ENCODE measurements around the gene ENHO.
"Not testable (repeated sequence)": the region's sequence is repeated elsewhere in the genome, so short reads cannot be mapped to it uniquely, and the experiment has no call there.

The ENHO gene

DNA sequence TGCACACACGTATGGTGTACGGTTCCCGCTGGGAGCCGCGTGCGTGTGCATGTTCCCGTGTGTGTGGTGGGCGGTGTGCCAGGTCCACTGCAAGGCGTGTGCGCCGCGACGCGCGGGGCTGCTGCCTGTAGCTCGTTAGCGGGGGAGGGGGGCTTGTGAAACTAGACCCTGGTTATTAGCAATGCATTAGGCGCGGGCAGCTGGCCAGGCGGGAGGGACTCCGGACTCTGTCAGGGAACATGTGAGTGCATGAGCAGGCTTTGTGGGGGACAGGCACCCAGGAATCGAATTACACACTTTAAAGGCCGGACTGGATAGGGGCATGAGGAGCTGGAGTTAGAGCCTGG is 32.2 kb upstream of the ENHO start:
- DNase-seq = no peak

DNA sequence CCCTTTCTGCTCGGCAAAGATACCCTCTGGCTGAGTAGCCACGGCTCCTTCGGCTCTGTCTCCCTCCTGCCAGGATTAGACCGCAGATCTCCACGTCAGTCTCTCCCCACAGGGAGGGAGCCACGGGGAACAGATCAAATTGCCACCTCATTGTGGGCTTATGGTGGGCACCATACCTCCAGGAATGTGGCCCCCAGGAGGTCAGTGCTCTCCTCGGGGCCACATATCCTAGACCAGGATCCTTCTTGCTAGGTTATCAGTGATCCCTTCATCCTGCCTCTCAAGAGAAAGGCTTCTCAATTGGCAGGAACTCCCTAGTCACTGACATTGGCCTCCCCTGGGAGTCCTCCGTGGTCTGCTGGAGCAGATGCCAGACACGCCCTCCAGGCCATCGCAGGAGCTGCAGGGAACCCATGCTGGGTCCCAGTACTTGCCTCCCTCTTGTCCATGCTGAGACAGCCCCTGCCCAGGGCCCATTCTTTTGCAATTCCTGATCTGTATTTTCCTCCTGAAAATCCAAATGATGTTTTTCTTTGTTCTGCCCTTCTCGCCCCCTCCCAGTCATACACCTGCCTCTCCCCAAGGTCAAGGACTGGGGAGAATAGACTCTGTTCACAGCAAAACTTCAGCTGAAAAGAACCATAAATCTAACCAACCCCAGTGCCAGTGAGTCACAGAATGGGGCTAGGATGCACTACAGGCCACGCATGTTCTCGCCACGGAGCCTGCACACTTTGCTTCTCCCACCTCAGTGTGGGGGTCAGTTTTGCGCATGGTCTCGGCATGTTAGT is 31.6 kb upstream of the ENHO start:
- no peak for DNase-seq

DNA sequence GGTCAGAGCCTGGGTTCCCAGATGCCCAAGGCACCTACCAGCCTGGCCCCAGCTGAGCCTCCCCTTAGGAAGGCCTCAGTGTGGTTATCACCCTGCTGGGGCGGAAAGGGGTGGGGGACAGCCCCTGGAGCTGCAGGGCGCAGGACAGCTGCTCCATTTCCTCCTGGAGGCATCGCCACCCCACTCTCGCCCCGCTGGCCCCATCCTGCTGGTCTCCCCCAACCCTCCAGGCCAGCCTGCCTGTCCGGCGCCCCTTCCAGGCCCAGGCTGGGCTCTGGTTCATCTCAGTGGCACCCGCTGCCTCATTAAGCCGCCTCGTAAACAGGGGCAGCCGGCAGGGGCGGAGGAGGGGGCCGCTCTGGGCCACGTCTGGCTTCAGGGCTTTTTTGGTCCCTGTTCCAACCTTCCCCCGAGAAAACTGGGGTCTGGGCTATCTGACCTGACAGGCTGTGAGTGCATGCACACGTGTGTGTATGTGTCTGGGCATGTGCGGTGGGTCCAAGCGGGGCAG is 30.8 kb upstream of the ENHO start:
- DNase-seq = no peak

DNA sequence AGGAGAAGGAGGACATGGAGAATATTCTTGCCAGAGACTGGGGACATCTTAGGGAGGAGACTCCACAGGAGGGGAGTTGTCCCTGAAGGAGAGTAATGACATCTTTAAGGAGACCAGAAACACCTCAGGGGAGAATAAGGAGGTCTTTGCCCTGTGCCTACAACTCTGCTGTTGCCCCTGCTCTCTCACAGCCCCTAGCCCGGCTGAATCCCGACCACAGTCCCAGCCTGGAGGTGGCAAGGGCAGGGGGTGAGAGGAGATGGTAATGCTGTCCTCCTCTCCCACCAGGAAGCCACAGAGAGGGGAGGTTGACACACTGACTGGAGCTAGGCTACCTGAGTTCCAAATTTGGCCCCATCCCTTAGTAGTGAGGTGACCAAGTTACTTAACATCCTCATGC is 30.2 kb upstream of the ENHO start:
- no peak for DNase-seq

DNA sequence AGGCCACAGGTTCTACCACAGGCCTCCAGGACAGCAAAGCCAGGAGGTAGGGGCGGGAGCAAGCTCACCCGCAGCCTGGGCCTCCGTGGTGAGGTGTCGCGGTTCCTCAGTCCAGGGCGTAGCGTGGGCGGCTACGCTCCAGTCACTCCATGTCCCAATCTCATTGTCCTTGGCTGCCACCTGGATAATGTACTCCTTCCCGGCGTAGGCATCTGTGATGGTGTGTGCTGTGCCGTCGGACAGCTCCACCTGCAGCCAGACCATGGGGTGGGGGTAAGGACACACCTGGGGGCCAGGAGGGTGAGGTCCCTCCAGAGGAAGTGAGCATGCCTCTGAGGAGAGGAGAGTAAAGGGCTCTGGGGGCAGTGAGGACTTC is 29.8 kb upstream of the ENHO start:
- DNase-seq = no peak

DNA sequence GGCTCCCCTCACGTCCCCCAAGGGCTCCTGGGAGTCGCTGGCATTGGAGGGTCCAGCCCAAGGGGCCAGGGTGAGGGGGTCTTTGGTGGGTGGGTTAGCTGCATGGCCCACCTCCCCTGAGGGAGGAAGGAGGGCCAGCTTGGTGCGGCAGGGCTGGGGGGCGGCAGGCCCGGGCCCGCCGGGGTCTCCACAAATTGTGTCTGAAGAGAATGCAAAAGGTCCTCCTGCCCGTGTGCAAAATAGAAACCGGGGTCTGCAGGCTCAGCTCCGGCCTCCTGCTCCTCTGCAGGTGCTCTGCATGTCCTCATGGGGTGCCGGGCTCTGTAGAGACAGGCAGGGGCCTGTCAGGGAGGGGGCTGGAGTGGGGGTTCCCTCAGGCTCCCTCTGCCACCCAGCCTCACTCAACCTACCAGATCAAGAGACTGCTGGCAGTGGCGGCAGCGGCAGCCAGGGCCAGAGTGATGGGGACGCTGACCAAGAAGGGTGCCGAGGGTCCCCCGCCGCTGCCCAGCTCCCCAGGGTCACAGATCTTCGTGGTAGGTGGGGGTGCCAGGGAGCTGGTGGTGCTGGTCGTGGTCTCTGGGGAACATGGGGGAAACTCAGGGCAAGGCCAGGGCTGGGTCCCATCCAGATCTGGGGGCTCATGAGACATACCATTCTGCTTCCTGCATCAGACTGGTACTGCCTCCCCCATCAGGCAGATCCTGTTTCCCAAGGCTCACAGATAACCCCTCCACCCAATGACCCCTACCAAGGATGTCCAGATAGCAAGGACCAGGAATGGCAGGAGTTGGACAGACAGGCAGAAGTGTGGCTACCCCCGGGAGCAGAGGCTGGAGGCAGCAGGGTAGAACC is 29.2 kb upstream of the ENHO start:
- no peak for DNase-seq

DNA sequence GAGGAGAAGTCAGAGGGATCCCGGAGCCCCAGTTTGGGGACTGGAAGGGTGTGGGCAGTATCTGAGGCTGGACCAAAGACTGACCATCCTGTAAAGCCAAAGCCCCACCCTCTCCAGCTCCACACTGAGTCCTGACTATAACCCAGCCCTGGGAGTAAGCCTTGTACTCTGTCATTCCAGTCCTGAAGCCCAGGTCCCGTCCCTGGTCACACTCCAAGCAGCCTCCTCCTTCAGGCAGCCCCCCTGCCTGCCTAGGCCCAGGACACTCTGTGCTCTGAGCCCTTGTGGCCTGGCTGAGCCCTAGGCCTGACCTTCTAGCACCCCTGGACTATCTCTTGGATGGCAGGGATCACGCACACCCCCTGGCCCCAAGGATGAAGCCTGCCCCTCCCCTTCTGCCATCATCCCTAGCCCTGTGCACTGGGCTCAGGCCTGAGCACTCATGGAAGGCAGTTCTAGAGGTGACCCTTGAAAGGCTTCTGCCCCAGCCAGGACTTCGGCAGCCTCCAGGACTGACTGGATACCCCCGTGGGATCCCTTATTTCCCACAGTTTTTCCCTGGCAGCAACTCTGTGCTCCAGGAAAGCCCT is 28.0 kb upstream of the ENHO start:
- DNase-seq = no peak

DNA sequence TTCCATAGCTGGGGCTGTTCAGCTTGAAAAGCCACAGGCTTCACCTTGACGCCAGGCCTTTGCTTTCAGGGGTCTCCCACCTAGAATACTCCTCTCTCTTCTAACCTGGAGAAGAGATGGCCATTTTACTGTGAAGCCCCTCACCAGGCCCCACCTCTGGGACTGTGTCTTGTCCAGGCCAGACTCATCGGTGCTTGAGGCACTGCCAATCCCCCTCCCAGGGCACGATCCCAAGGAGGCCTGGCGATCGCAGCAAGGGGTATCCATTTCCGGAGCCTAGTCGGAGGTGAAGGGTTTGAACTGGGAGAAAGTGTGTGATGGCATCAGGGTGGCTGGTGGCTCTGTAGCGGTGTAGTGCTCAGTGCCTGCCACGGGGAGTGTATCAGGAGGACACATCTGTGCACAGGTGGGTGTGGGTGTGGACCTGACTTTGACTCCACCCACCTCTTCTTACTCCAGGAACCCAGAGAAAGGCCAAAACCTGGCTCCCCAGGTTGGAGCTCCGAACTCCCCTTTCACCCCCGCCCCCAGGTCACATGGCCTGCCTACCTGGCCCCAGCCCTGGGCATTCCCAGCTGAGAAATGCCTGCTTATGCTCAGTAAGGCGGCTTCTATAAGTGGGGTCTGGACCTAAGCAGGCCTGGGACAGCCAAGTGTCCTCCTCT is 27.4 kb upstream of the ENHO start:
- no peak for DNase-seq

DNA sequence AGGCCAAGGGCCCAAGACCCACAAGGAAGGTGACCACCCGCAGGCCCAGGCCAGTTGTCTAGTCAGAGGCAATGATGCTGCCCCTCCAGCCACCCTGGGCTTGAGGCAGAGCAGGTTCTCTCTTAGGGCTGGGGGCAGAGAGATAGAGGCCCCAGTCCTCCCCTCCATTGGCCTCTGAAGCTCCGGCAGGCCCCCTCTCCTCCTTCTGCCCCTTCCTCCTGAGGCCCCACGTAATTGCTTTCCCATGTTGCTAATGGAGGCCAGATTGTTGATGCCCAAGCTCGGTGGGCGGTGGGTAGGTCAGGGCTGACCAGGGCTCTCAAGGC is 26.6 kb upstream of the ENHO start:
- no peak for DNase-seq

DNA sequence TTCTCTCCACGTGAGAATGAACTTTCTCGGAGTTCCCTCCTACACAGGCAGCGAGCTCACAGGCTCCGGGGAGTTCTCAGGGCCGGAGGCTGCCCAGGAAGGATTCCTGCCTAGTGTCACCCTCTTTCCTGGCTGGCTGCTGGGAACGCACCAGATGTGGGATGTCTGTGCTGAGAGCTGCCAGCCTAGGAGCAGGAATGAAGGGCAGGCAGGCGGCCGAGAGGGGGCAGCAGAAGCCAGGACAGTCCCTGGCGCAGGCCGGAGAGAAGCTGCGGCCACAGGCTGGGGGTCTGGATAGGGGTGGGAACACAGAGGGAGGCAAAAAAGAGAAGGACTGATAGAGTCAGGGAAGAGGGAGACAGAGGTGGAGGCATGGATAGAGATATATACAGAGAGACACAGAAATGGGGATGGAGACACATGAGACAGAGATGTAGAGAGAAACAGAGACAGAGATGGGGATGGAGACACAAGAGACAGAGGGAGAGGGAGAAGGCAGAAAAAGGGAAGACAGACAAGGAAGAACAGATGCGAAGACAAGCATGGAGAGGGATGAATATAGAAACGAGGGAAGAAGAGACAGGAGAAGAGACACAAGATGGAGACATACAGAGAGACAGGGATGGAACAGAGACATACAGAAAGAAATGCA is 25.3 kb upstream of the ENHO start:
- DNase-seq = no peak

DNA sequence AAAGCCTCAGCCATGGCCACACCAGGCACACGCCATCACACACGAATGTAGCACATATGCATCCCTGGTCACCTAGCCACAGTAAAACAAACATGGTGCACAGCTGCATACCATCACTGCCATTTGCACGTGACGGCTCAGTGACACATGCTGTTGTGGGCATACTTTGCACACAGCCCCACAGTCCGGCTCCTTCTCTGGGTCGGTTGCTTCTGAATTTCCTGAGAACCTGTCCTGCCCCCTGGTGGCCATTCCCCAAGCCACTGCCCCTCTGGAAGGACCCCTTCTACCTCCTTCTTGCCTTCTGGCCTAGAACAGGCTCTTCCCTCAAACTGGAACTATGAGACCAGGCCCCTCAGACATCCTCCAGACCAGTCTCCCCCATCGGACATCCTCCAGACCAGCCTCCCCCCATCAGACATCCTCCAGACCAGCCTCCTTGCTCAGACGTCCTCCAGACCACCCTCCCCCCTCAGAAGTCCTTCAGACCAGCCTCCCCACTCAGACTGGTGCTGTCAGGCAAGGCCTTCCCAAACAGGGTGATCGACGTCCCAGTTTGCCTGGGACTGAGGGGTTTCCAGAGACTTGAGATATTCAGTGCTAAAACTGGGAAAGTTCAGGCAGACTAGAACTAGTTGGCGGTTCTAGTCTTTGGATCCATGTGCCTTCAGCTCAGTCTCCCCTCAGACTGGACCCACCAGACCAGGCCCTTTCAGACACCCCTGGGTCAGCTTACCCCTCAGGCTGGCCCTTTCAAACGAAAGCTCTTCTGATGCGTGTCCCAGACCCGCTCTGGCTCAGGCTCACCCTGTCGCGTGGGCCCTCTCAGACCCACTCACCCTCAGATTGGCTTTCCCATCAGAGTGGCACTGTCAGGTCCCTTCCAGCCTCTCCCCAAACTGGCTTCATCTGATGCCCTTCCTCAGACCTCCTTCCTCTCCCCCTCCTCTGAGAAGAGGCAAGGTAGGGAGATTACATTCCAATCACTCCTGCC is 24.3 kb upstream of the ENHO start:
- peak; percentile 16 for DNase-seq

DNA sequence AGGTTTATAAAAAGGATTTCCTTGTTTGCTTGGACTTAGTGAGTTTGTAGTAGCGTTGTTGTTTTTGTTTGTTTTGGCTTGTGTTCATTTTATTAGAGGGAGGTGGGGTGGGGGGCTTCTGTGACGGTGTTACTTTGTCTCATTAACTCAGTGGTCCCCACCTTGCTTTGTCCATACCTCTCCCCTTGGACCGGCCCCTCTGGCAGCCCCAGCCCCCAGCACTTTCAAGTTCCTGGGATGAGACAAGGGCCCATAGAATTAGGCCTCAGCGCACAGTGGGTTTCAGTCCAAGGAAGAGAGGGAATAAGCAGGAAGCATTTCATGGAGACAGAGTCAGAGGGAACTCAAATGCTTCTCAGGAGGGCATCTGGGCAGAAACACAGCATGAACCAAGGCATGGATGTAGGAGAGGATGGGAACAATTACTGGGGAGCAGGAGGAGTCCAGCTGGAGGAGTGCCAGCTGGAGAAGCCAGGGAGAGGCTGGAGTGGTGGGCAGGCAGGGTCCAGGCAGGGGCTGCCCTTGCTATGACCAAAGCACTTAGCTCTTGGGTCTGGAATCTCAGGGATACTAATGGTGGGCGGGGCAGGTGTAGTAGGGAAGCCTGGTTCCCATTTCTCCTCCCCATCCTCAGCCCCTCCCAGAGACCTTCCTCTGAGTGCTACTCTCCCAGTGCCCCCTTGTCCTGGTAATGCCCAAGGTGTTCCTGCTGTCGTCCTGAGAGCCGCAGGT is 23.5 kb upstream of the ENHO start:
- DNase-seq = no peak

DNA sequence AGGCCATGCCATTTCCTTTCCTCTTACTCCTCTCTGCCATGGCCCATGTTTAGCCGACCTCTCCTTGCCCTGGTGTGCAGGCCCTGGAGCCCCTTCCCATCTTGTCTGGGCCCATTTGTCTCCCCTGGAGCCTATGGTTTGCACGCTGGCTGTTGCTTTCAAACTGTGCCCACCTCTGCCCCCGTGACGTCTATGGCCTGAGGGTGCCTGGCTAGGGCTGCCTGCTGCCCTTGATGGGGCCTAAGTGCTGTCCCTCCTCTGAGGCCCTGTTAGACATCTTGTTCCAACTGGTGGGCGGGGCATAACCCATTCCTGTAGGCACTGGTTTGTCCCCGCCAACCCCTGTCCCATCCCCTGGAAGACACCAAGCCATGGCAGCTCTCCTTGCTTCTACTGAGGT is 22.7 kb upstream of the ENHO start:
- no peak for DNase-seq

DNA sequence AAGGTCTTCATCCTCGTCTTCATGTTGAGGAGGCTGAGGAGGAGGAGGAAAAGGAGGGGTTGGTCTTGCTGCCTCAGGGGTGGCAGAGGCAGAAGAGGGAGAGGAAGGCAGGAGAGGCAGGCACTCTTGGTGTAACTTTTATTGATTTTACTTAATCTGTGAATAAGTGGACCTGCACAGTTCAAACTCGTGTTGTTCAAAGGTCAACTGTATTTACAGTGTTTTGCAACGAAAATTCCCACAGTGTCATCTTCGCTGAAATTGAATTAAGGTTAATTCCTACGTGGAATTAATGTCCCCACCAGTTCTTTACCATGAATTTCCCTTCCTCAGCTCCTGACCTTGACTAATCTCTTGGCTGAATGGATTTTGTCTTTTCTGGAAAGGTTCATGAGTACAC is 21.2 kb upstream of the ENHO start:
- no peak for DNase-seq

DNA sequence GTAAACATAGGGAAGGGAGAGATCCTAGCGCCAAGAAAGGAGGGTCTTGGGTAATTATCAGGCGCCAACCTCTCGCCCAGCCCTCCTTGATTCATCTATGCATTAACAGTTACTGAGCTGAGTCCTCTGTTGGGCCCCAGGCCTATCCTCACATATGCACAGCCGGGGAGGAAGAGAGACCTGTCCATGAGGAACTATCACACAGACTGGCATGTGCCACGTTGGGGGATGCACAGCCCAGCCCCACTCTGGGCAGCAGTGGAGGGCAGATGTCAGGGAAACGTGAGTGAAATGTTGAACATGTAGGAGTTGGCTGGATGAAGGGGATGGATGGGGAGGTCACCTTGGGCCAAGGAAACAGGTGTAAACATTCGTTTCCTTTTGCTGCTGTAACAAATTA is 18.8 kb upstream of the ENHO start:
- no peak for DNase-seq

DNA sequence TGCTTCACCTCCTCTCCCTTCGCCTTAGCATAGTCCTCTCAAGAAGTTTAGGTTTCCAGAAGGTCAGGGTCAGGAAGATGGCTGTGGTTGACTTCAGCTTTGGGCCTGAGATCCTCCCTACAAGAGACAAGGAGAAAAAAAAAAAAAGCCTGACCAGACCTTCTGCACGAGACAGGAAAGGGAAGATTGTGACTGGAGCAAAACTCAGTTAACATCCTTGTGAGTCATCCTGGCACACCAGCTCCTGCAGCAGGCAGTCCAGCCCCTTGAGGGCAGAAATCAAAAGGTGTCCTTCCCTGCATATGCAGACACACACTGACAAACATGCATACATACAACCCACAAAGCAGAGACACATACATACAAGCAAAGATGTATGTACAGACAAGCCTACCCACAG is 18.0 kb upstream of the ENHO start:
- DNase-seq = no peak

DNA sequence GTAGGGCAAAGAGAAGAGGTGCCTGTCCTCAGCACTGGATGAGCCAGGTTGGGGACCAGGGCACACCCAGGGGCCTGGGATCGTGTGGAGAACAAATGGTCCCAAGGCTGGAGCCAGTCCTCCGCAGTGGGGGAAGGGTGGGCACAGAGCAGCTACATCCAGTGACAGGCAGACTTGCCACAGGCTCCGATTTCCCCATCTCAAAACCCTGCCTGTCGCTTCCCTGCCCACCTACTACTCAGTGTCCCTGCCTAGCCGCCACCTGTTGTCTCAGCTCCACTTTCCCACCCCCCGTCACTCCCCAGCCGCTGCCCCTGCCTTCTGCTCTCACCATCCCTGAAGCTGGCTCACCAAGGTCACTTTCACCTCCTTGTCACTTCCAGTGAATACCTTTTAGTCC is 13.9 kb upstream of the ENHO start:
- DNase-seq = no peak

DNA sequence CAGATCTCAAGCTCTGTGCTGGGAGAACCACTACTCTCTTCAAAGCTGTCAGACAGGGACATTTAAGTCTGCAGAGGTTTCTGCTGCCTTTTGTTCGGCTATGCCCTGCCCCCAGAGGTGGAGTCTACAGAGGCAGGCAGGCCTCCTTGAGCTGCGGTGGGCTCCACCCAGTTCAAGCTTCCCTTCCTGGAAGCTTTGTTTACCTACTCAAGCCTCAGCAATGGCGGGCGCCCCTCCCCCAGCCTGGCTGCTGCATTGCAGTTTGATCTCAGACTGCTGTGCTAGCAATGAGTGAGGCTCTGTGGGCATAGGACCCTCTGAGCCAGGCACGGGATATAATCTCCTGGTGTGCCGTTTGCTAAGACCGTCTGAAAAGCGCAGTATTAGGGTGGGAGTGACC is 9.3 kb upstream of the ENHO start:
- DNase-seq = not testable (repeated sequence)

DNA sequence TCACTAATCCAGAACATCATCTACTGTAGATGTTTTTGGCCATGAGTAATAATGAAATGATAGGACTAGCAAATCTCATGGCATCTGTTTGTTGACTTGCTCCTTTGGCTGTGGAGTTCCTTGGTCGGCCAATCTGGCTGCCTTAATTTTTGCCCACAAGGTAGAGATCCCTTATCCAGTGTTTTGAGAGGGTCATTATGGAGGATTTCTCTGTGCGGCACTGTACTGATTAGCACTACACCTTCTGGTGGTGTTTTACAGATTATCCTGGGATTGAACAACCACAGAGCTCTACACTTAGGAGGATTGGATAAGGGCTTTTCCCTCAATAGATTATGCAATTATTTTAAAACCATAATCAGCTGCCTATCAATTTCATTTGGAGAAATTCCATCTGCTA is 3.2 kb upstream of the ENHO start:
- no peak for DNase-seq

DNA sequence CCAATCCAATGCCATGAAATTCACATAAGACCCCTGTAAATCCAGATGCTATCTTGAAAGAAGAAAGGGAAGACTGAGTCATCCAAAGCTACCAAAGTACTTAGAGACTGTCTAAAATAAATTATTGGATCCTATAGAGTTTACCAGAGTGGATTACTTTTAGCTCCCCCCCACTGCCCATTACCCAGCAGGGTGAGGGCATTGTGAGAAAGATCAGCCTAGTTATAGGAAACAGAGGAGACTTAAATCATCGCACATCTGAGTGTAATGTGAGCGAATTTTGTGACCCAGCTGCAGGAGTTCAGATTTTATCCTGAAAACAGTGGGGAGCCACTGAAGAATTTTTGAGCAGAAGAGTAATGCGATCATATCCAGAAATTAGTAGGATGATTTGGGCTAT is 1.6 kb upstream of the ENHO start:
- no peak for DNase-seq
